ENCODE results near the gene HCRT. TPM values are rescaled to one million over a fixed set of nuclear protein-coding genes. Genes with fewer than 3 reads are reported as not detected.

Gene HCRT
- total RNA-seq, 1 experiment from 2014 or later = not detected

DNA sequence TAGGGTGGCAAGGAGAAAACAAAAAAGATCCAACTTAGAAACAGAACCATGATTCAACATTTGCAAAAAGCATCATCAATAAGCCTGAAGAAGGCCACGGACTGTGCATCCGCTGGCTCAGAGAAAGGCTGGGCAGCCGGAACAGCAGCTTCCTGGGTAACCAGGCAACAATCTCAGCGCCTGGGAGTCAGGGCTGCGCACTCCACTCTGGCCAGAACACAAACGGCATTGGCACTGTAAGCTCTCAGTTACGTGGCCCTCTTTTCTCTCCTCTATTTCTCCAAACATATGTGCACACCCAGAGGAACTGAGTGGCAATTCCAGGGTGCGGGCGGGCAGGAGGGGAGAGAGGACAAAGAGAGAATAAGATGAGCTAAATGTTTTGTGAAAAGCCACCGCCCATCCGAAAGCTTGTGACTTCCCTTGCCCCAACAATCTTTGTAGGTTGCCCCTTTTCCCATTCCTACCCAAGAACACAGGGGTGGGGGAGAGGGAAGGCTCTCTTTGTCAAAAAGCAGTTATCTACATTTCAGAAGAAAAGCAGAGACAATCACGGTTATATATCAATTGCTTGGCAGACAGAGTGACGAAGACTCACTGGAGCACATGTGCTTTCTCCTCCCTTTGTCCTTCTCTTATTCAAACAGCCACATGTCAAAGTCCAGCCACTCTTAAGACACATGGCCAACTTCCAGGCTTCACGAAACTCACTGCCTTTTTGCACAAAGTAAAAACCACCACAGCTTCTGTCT, 15.6 kb upstream of the HCRT start:
- no peak for DNase-seq (ENCODE audit: low spot score)
- Histone ChIP-seq H3K36me3 (ENCODE audit: insufficient read depth, low read length, poor library complexity, severe bottlenecking) (no peaks in the 10 kb centered on the region), H3K4me1 (ENCODE audit: insufficient read depth, low read length, poor library complexity, severe bottlenecking) (no peaks in the 10 kb centered on the region), H3K4me3 (ENCODE audit: low read depth, low read length, poor library complexity, severe bottlenecking) (no peak overlapping the region), H3K27me3 (replicated peaks; ENCODE audit: insufficient read depth, low read depth, low read length, poor library complexity) (no peaks in the 10 kb centered on the region), H3K27ac (ENCODE audit: low read depth, low read length, poor library complexity, severe bottlenecking) (no peak overlapping the region), H3K9me3 (ENCODE audit: low read depth, low read length, poor library complexity, severe bottlenecking) (no peaks in the 10 kb centered on the region)
- no peak for TF ChIP-seq EZH2 (IDR thresholded peaks at IDR 0.05; ENCODE audit: borderline replicate concordance, low read depth, low read length, poor library complexity, severe bottlenecking)
- TF ChIP-seq, protein P1, sequence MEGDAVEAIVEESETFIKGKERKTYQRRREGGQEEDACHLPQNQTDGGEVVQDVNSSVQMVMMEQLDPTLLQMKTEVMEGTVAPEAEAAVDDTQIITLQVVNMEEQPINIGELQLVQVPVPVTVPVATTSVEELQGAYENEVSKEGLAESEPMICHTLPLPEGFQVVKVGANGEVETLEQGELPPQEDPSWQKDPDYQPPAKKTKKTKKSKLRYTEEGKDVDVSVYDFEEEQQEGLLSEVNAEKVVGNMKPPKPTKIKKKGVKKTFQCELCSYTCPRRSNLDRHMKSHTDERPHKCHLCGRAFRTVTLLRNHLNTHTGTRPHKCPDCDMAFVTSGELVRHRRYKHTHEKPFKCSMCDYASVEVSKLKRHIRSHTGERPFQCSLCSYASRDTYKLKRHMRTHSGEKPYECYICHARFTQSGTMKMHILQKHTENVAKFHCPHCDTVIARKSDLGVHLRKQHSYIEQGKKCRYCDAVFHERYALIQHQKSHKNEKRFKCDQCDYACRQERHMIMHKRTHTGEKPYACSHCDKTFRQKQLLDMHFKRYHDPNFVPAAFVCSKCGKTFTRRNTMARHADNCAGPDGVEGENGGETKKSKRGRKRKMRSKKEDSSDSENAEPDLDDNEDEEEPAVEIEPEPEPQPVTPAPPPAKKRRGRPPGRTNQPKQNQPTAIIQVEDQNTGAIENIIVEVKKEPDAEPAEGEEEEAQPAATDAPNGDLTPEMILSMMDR (conservative IDR thresholded peaks at IDR 0.05; ENCODE audit: low read depth, low read length) = no peak
- BruUV-seq (replicated peaks) = no TSS peak
- POLR2A ChIA-PET (ENCODE audit: low non-redundant PET) = no interaction called here
- CTCF ChIA-PET = no interaction called here
- intact Hi-C loops (cut with micrococcal nuclease; ENCODE audit: unreplicated experiment) = no loop called here

- CTCF ChIA-PET = no interaction called here
- no TSS peak for BruUV-seq (replicated peaks)
- no peak overlapping the region for H3K27ac ChIP-seq (ENCODE audit: low read depth, low read length, poor library complexity, severe bottlenecking)
Measured at GRCh38 chr17:42199416-42200011, 14.3 kb upstream of the HCRT start.

GRCh38 chr17:42198897-42199296, 13.6 kb upstream of the HCRT start:
- H3K27ac ChIP-seq (ENCODE audit: low read depth, low read length, poor library complexity, severe bottlenecking) = no peak overlapping the region
- DNase-seq (ENCODE audit: low spot score) = no peak

More at GRCh38 chr17:42199416-42200011, 14.3 kb upstream of the HCRT start:
- H3K36me3 ChIP-seq (ENCODE audit: insufficient read depth, low read length, poor library complexity, severe bottlenecking) = no peaks in the 10 kb centered on the region
- no peaks in the 10 kb centered on the region for H3K4me1 ChIP-seq (ENCODE audit: insufficient read depth, low read length, poor library complexity, severe bottlenecking)
- TF ChIP-seq, protein P1 (conservative IDR thresholded peaks at IDR 0.05; ENCODE audit: low read depth, low read length) = no peak
- no peak for TF ChIP-seq EZH2 (IDR thresholded peaks at IDR 0.05; ENCODE audit: borderline replicate concordance, low read depth, low read length, poor library complexity, severe bottlenecking)
- H3K9me3 ChIP-seq (ENCODE audit: low read depth, low read length, poor library complexity, severe bottlenecking) = no peaks in the 10 kb centered on the region
- DNase-seq (ENCODE audit: low spot score) = no peak
- H3K27me3 ChIP-seq (replicated peaks; ENCODE audit: insufficient read depth, low read depth, low read length, poor library complexity) = no peaks in the 10 kb centered on the region
- POLR2A ChIA-PET (ENCODE audit: low non-redundant PET) = no interaction called here
- intact Hi-C loops (cut with micrococcal nuclease; ENCODE audit: unreplicated experiment) = no loop called here
- H3K4me3 ChIP-seq (ENCODE audit: low read depth, low read length, poor library complexity, severe bottlenecking) = no peak overlapping the region

More at GRCh38 chr17:42198897-42199296, 13.6 kb upstream of the HCRT start:
- H3K4me1 ChIP-seq (ENCODE audit: insufficient read depth, low read length, poor library complexity, severe bottlenecking) = no peaks in the 10 kb centered on the region
- no peak overlapping the region for H3K4me3 ChIP-seq (ENCODE audit: low read depth, low read length, poor library complexity, severe bottlenecking)
- H3K36me3 ChIP-seq (ENCODE audit: insufficient read depth, low read length, poor library complexity, severe bottlenecking) = no peaks in the 10 kb centered on the region
- no peaks in the 10 kb centered on the region for H3K27me3 ChIP-seq (replicated peaks; ENCODE audit: insufficient read depth, low read depth, low read length, poor library complexity)
- no peaks in the 10 kb centered on the region for H3K9me3 ChIP-seq (ENCODE audit: low read depth, low read length, poor library complexity, severe bottlenecking)
- intact Hi-C loops (cut with micrococcal nuclease; ENCODE audit: unreplicated experiment) = no loop called here
- ChIA-PET CTCF (no interaction called here), POLR2A (ENCODE audit: low non-redundant PET) (no interaction called here)
- no peak for TF ChIP-seq EZH2 (IDR thresholded peaks at IDR 0.05; ENCODE audit: borderline replicate concordance, low read depth, low read length, poor library complexity, severe bottlenecking)
- TF ChIP-seq, protein P1 (conservative IDR thresholded peaks at IDR 0.05; ENCODE audit: low read depth, low read length) = no peak
- no TSS peak for BruUV-seq (replicated peaks)
